ENCODE data around the gene LRRTM2.

Gene LRRTM2

DNA sequence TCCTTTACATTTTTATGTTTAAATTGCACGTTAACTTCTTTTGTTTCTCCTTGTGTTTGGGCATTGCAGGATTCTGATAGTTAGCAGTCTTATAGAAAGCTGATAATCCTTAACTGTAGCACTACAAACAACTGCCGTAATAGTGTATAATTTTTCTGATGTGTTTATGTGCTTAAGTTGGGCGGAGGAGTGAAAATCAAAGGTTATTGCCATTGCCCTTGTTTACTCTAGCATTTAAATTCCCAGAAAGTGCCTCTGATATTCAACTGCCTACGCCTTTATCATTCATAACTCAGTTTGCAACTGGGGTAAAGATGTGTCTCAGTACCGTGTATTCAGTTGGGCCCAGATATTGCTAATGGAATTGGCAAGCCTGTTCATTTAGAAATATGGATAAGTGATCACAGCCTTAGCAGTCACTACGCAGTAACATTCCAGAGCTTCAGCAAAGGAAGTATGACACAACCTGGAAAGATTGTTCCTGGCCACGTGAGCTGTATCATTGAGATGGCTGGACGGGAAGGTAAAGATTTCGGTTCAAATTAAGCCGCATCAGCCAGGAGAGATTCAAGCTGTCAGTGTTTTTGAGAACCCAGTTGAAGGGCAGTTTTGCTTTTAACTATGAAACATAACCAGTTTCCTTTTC lies 28.1 kb upstream of the LRRTM2 start:
- DNase-seq (ENCODE audit: extremely low spot score) = no peak
- TF ChIP-seq SUZ12 (IDR thresholded peaks at IDR 0.05) = no peak
- no peak for TF ChIP-seq BHLHE40 (IDR thresholded peaks at IDR 0.05; ENCODE audit: borderline replicate concordance)
- TF ChIP-seq L3MBTL2 (conservative IDR thresholded peaks at IDR 0.05) = no peak
- no peak for TF ChIP-seq SP1 (IDR thresholded peaks at IDR 0.05)
- TF ChIP-seq ELF4 (IDR thresholded peaks at IDR 0.05) = no peak
- no peak for TF ChIP-seq TARDBP (IDR thresholded peaks at IDR 0.05)
- no peak for TF ChIP-seq CTBP1 (IDR thresholded peaks at IDR 0.05; ENCODE audit: borderline replicate concordance)
- no peak for TF ChIP-seq NFRKB (IDR thresholded peaks at IDR 0.05)
- TF ChIP-seq, protein P1, sequence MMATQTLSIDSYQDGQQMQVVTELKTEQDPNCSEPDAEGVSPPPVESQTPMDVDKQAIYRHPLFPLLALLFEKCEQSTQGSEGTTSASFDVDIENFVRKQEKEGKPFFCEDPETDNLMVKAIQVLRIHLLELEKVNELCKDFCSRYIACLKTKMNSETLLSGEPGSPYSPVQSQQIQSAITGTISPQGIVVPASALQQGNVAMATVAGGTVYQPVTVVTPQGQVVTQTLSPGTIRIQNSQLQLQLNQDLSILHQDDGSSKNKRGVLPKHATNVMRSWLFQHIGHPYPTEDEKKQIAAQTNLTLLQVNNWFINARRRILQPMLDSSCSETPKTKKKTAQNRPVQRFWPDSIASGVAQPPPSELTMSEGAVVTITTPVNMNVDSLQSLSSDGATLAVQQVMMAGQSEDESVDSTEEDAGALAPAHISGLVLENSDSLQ (IDR thresholded peaks at IDR 0.05) = no peak
- TF ChIP-seq ZNF384 (IDR thresholded peaks at IDR 0.05) = no peak
- no peak for TF ChIP-seq FOXK2 (IDR thresholded peaks at IDR 0.05)
- no peak for TF ChIP-seq HDGF (IDR thresholded peaks at IDR 0.05; ENCODE audit: borderline replicate concordance)
- no peak for TF ChIP-seq FOXM1 (IDR thresholded peaks at IDR 0.05; ENCODE audit: borderline replicate concordance)
- no peak for TF ChIP-seq FOXA1 (IDR thresholded peaks at IDR 0.05)
- no peak for TF ChIP-seq ARNT (IDR thresholded peaks at IDR 0.05)
- no peak for TF ChIP-seq LEF1 (IDR thresholded peaks at IDR 0.05; ENCODE audit: borderline replicate concordance)
- ChIA-PET CTCF (no interaction called here), POLR2A (no interaction called here)

DNA sequence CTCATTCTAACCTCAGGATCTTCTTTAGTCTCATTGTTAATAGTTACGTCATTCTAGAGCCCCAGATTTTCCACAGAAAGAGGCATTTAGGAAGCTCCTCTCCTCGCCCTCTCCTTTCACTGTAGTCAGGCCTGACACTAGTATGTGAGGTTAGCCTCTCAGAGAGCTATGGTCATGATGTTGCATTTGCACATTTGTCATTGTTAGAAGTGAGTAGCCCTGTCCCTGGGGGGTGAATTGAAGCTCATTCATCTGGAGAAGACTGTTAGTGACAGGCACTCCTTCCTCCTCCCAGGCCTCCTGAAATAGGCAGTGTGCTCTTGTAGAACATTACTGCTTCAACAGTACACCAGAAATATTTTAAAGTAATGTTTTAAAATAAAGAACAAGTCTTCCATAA lies 26.6 kb upstream of the LRRTM2 start:
- ChIA-PET POLR2A (no interaction called here), CTCF (no interaction called here)
- no peak for TF ChIP-seq LEF1 (IDR thresholded peaks at IDR 0.05; ENCODE audit: borderline replicate concordance)
- TF ChIP-seq, protein P1 (IDR thresholded peaks at IDR 0.05) = no peak
- no peak for TF ChIP-seq FOXM1 (IDR thresholded peaks at IDR 0.05; ENCODE audit: borderline replicate concordance)
- DNase-seq (ENCODE audit: extremely low spot score) = no peak

DNA sequence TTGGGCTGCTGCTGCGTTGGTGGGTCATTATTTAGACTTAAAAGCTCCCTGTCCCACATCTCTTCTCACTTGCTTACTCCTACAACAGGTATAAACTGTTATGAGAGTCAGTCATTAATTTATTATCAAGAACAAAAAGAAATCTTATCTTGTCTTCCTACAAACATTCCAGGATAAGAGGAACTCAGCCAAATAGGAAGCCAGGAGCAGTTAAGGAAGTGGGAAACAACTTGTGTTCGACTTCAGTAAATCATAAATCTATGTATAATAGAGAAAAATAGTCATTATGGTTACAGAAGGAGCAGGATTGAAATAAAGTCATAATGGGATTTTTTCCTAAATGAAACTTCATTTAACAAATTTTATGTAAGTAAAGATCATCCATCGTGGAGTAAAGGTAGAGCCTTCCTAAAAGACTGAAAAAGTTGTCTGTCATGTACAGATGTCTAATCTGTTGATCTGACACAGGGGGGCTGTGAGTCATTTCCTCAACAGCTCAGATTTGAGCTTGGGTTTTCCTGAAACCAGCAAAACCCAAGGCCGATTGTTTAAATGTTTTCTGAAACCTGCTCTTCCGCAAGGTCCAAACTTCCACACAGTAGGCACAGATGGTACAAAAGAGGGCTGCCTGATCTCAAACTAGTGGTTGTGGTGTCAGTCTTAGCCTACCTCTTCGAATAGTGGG lies 25.3 kb upstream of the LRRTM2 start:
- no peak for TF ChIP-seq CTBP1 (IDR thresholded peaks at IDR 0.05; ENCODE audit: borderline replicate concordance)
- no peak for TF ChIP-seq FOXA1 (IDR thresholded peaks at IDR 0.05)
- TF ChIP-seq FOXK2 (IDR thresholded peaks at IDR 0.05) = no peak
- TF ChIP-seq, protein P1 (IDR thresholded peaks at IDR 0.05) = no peak
- ChIA-PET POLR2A (no interaction called here), CTCF (no interaction called here)
- DNase-seq (ENCODE audit: extremely low spot score) = no peak

DNA sequence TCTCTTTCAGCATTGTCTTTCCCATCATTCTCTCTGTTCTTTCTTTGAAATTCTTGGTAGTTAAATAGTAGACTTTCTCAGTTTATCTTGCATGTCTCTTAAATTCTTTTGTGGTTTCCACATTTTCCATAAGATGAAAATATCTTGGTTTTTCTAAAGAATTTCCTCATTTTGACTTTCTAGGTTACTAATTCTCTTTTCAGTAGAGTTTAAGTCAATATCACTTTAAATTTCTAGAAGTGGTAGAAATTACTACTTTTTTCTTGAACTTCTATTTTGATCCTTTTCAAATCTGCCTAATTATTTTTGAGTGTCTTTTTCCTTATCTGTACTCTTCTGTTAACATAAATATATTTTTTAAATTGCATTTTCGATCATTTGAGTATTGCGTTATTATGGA lies 23.6 kb upstream of the LRRTM2 start:
- ChIA-PET CTCF (no interaction called here), POLR2A (no interaction called here)
- no peak for DNase-seq (ENCODE audit: extremely low spot score)
- TF ChIP-seq BHLHE40 (IDR thresholded peaks at IDR 0.05; ENCODE audit: borderline replicate concordance) (no peak), TARDBP (IDR thresholded peaks at IDR 0.05) (no peak), ARNT (IDR thresholded peaks at IDR 0.05) (no peak), NFRKB (IDR thresholded peaks at IDR 0.05) (no peak), ELF4 (IDR thresholded peaks at IDR 0.05) (no peak), ZNF384 (IDR thresholded peaks at IDR 0.05) (no peak), HDGF (IDR thresholded peaks at IDR 0.05; ENCODE audit: borderline replicate concordance) (no peak), L3MBTL2 (conservative IDR thresholded peaks at IDR 0.05) (no peak), SUZ12 (IDR thresholded peaks at IDR 0.05) (no peak), FOXA1 (IDR thresholded peaks at IDR 0.05) (no peak)
- TF ChIP-seq, protein P1 (IDR thresholded peaks at IDR 0.05) = no peak

DNA sequence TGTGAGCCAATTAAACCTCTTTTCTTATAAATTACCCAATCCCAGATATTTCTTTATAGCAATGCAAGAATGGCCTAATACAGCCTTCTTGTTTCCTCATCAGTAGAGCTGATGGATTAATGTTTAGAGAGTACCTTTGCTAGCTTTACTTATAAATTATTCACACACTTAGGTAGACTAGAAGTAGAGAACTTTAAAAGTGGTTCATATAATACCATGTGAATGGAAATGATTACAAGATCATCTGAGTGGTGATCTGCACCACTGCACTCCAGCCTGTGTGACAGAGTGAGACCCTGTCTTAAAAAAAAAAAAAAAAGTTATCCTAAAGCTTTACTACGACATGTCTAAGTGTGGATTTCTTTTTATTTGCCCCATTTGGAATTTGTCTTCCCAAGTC lies 23.2 kb upstream of the LRRTM2 start:
- TF ChIP-seq NFRKB (IDR thresholded peaks at IDR 0.05) (no peak), HDGF (IDR thresholded peaks at IDR 0.05; ENCODE audit: borderline replicate concordance) (no peak), FOXA1 (IDR thresholded peaks at IDR 0.05) (no peak), ELF4 (IDR thresholded peaks at IDR 0.05) (no peak), TARDBP (IDR thresholded peaks at IDR 0.05) (no peak), L3MBTL2 (conservative IDR thresholded peaks at IDR 0.05) (no peak), FOXM1 (IDR thresholded peaks at IDR 0.05; ENCODE audit: borderline replicate concordance) (no peak), BHLHE40 (IDR thresholded peaks at IDR 0.05; ENCODE audit: borderline replicate concordance) (no peak), SUZ12 (IDR thresholded peaks at IDR 0.05) (no peak), CTBP1 (IDR thresholded peaks at IDR 0.05; ENCODE audit: borderline replicate concordance) (no peak)
- TF ChIP-seq, protein P1 (IDR thresholded peaks at IDR 0.05) = no peak
- DNase-seq (ENCODE audit: extremely low spot score) = no peak
- ChIA-PET POLR2A (no interaction called here), CTCF (interaction anchor here (0.6 kb wide), 1 partner anchor 48 kb away, joined by 3 read pairs; no protein-coding TSS in a partner anchor)
